A549 (cell line): ENCODE measurements around the gene RECK. TPM values are rescaled to one million over a fixed set of nuclear protein-coding genes. Genes with fewer than 3 reads are reported as not detected.

Source experiments
- ATAC-seq, 2 experiments: fragments of 200-7000 bp in 1 of 2; fragments of >200 bp in 1 of 2; cut with Nextera tagmentation in 1 of 2; cut with Tn5 transposase in 1 of 2; 3 replicates each; pipeline versions ENCODE4 v1.8.0 to v1.9.1; 2018 to 2020; ENCODE audit warnings: mild to moderate bottlenecking in 1 of 2, moderate library complexity in 1 of 2
- CTCF ChIA-PET: fragments of 300-600 bp; sonication (Branson Sonifier 250); formaldehyde crosslinking; extraction: SDS; loops from one replicate; lab custom pipeline; 2021; ENCODE audit warnings: antibody characterized with exemption, inconsistent platforms; lab: Yijun Ruan, JAX
- POLR2A ChIA-PET: fragments of 350-600 bp; formaldehyde crosslinking; extraction: SDS; loops from one replicate; lab custom pipeline; 2021; ENCODE audit warnings: antibody characterized with exemption, inconsistent platforms; lab: Yijun Ruan, JAX
- DNase-seq, 2 experiments: peaks; one replicate each; pipeline versions ENCODE4 v3.0.0 to v3.0.0-alpha.2; 2011 to 2016; ENCODE audit warnings: low read depth in 1 of 2, low spot score in 1 of 2
- FAIRE-seq: peaks from 2 replicates; lab custom pipeline; 2011; peaks lifted over from hg19 to GRCh38; lab: Jason Lieb, UNC
- H3K27ac ChIP-seq, 2 experiments: fragments of >200 bp; sonication (Bioruptor Twin); formaldehyde crosslinking; 3 replicates each; pipeline ENCODE4 v1.5.1; 2016 to 2017
- H3K4me1 ChIP-seq: fragments of >200 bp; sonication (Bioruptor Twin); formaldehyde crosslinking; 3 replicates; pipeline ENCODE4 v1.6.1; 2016
- H3K4me2 ChIP-seq: fragments of >200 bp; sonication (Bioruptor Twin); formaldehyde crosslinking; 3 replicates; pipeline ENCODE4 v1.6.1; 2016
- H3K4me3 ChIP-seq: fragments of >200 bp; sonication (Bioruptor Twin); formaldehyde crosslinking; 3 replicates; pipeline ENCODE4 v1.5.1; 2016
- H3K9me3 ChIP-seq: fragments of >200 bp; sonication (Bioruptor Twin); formaldehyde crosslinking; 3 replicates; pipeline ENCODE4 v1.6.1; 2016
- EHMT2 ChIP-seq: fragments of 200-600 bp; sonication (generic); IDR thresholded peaks from 2 replicates; pipeline ENCODE4 v1.6.1; 2016; ENCODE audit warnings: antibody characterized with exemption, low read depth, mild to moderate bottlenecking, moderate library complexity
- FOSL2 ChIP-seq, 2 experiments: fragments of 450-650 bp in 1 of 2; fragments of >200 bp in 1 of 2; sonication (Bioruptor Twin) in 1 of 2; formaldehyde crosslinking; IDR thresholded peaks; 2 replicates each; pipeline versions ENCODE4 v1.5.0 to v1.6.1; 2016 to 2020; ENCODE audit warnings: mild to moderate bottlenecking in 1 of 2, moderate library complexity in 1 of 2
- HES2 ChIP-seq: fragments of >200 bp; sonication (Bioruptor Twin); formaldehyde crosslinking; IDR thresholded peaks from 2 replicates; pipeline ENCODE4 v1.6.1; 2016
- HMGXB4 ChIP-seq: fragments of 250-450 bp; sonication (Bioruptor Pico); IDR thresholded peaks from 2 replicates; pipeline ENCODE4 v1.5.0; 2021; ENCODE audit warnings: mild to moderate bottlenecking, moderate library complexity, borderline replicate concordance
- HOXA7 ChIP-seq: fragments of 250-450 bp; sonication (Bioruptor Pico); IDR thresholded peaks from 2 replicates; pipeline ENCODE4 v1.5.0; 2020; ENCODE audit warnings: mild to moderate bottlenecking, moderate library complexity
- HOXB13 ChIP-seq: fragments of 250-450 bp; sonication (Bioruptor Pico); IDR thresholded peaks from 2 replicates; pipeline ENCODE4 v1.5.0; 2020; ENCODE audit warnings: low read depth, mild to moderate bottlenecking, moderate library complexity
- MAFK ChIP-seq: fragments of 450-650 bp; IDR thresholded peaks from 2 replicates; pipeline ENCODE4 v1.6.1; 2014; ENCODE audit not compliant: partially characterized antibody
- NPAS2 ChIP-seq: fragments of 250-450 bp; sonication (Bioruptor Pico); IDR thresholded peaks from 2 replicates; pipeline ENCODE4 v1.8.0; 2022; ENCODE audit warnings: mild to moderate bottlenecking, moderate library complexity, borderline replicate concordance
- REST ChIP-seq: fragments of 200-600 bp; sonication (generic); IDR thresholded peaks from 2 replicates; pipeline ENCODE4 v1.6.1; 2016; ENCODE audit warnings: antibody characterized with exemption, mild to moderate bottlenecking, moderate library complexity
- TP53 ChIP-seq: fragments of 250-450 bp; sonication (Bioruptor Pico); IDR thresholded peaks from 2 replicates; pipeline ENCODE4 v1.5.0; 2021; ENCODE audit warnings: mild to moderate bottlenecking, moderate library complexity
- whole genome bisulfite sequencing: methylation state at CpG from one replicate; pipeline ENCODE4 v1.1.6; 2017; ENCODE audit errors: missing lambda C conversion rate; 5-methylcytosine and 5-hydroxymethylcytosine counted together
- polyA plus RNA-seq, 4 experiments: library from polyadenylated mRNA; depleted of rRNA in 3 of 4; stranded (reverse); fragments of >200 nt; fragmentation: RNase III in 1 of 4; extraction: RNeasy Plus Mini Kit Qiagen cat#74134 plus additional on column Dnase treatment in 1 of 4; gene quantifications; 2 replicates in 3 of 4; 3 replicates in 1 of 4; pipeline ENCODE4 v1.2.3, GENCODE V29; 2011 to 2017
- TF ChIP-seq, protein P1 (sequence below): IDR thresholded peaks from 2 replicates; pipeline ENCODE4 v1.6.1; 2012
- TF ChIP-seq, protein P2 (sequence below): IDR thresholded peaks from 2 replicates; pipeline ENCODE4 v1.6.1; 2012
- TF ChIP-seq, protein P3 (sequence below): fragments of >200 bp; sonication (Bioruptor Twin); formaldehyde crosslinking; IDR thresholded peaks from 3 replicates; pipeline ENCODE4 v1.6.1; 2016

Gene RECK
- polyA plus RNA-seq, 2 of the 4 experiments (the other 2 are of a cell fraction): 5.0 to 8.7 TPM

DNA sequence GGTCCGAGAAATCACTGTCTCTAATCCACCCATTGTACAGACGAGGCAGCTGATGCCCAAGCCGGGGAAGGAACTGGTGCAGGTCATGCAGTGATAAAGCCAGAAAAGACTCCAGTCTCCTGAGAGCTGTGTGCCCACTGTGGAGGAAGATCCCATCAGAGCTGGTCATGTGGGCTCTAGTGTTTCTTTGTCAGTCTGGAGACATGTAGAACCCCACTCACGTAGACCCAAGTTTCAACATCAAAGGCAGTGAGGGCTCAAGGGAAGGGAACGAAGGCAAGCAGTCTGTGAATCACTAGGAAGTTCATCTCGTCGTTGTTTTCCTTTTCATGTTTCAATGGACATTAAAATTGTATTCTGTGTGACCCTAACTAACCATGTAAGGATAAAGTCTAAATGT, 85.3 kb downstream of the RECK start (continued):
- no peak for TF ChIP-seq REST

- Histone ChIP-seq H3K4me2 (no peak overlapping the region), H3K27ac (no peak overlapping the region), H3K9me3 (no peaks in the 10 kb centered on the region), H3K4me3 (no peak overlapping the region), H3K4me1 (no peaks in the 10 kb centered on the region)
- ChIA-PET CTCF (interaction anchor here (1.4 to 2.9 kb wide), 6 partner anchors 9 to 43 kb away, joined by 3 to 14 read pairs (median 6); no protein-coding TSS in a partner anchor), POLR2A (no interaction called here)
- WGBS: 89% methylated on average over 2 of the region's 2 CpGs
- TF ChIP-seq, protein P1, sequence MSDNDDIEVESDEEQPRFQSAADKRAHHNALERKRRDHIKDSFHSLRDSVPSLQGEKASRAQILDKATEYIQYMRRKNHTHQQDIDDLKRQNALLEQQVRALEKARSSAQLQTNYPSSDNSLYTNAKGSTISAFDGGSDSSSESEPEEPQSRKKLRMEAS: no peak
- no peak for TF ChIP-seq NPAS2 (CRISPR knock-in tag)
- TF ChIP-seq FOSL2 (IDR thresholded peaks at IDR 0.05): no peak
- TF ChIP-seq FOSL2 (CRISPR knock-in tag; IDR thresholded peaks at IDR 0.05): no peak
- DNase-seq (no peak), FAIRE-seq (no peak), ATAC-seq (no peak)
Observed at GRCh38 chr9:36123515-36123914, 86.8 kb downstream of the RECK start.

DNA sequence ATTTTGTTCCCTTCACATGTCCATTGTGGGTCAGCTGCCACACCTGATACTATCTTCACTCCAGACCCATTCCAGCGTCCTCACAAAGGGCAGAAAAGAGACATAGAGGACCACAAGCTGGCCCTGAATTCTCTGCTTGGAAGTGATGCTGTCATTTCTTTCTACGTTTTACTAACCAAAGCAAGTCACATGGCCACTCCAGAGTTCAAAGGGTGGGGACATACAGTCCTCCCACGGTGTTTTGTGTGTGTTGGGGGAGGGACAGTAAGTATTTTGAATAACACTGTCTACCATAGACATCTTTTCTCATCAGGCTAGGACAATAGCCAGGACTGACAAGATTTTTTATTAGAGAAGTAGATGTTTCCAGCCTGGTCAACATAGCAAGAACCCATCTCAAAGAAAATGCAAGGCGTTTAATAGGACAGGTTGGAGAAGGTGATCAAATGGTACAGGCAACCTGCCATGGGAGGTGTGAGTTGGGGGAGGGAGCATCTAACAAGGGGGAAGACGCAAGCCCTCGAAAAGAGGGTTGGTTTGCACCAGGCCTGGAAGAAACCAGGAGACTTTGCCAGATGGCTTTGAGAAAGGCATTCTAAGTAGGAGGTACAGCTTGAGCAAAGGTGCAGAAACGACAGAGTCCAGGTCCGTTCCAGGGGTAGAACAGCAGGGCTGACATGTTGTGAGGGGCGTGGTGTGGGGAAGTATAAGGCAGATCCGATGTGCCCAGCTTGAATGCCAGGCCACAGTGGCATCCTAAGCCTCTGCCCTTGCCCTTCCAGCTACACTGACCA, 88.5 kb downstream of the RECK start:
- WGBS: 64% methylated on average over 10 of the region's 10 CpGs
- FAIRE-seq (no peak), DNase-seq (no peak), ATAC-seq (no peak)
- TF ChIP-seq, protein P1: no peak
- TF ChIP-seq, protein P2, sequence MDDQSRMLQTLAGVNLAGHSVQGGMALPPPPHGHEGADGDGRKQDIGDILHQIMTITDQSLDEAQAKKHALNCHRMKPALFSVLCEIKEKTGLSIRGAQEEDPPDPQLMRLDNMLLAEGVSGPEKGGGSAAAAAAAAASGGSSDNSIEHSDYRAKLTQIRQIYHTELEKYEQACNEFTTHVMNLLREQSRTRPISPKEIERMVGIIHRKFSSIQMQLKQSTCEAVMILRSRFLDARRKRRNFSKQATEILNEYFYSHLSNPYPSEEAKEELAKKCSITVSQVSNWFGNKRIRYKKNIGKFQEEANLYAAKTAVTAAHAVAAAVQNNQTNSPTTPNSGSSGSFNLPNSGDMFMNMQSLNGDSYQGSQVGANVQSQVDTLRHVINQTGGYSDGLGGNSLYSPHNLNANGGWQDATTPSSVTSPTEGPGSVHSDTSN: no peak
- TF ChIP-seq HMGXB4 (CRISPR knock-in tag): no peak
- Histone ChIP-seq H3K9me3 (no peaks in the 10 kb centered on the region), H3K27ac (no peak overlapping the region), H3K4me1 (no peaks in the 10 kb centered on the region), H3K4me3 (no peak overlapping the region), H3K4me2 (no peak overlapping the region)
- POLR2A ChIA-PET: interaction anchor here (0.6 kb wide), 1 partner anchor 828 kb away, joined by 9 read pairs; no protein-coding TSS in a partner anchor
- CTCF ChIA-PET: interaction anchor here (0.6 to 2.9 kb wide), 13 partner anchors 8 to 171 kb away, joined by 3 to 14 read pairs (median 5); partner anchors contain the start of gene CLTA

- H3K4me1 ChIP-seq: no peaks in the 10 kb centered on the region
- WGBS: 63% methylated on average over 6 of the region's 7 CpGs
- H3K27ac ChIP-seq: no peak overlapping the region
- no peak overlapping the region for H3K4me2 ChIP-seq
- ATAC-seq (peak; percentile 23 to 32; a peak in 2 of 6 replicates), DNase-seq (no peak), FAIRE-seq (no peak)
- POLR2A ChIA-PET: interaction anchor here (0.6 kb wide), 1 partner anchor 829 kb away, joined by 9 read pairs; no protein-coding TSS in a partner anchor
- CTCF ChIA-PET: interaction anchor here (0.6 to 2.9 kb wide), 9 partner anchors 8 to 172 kb away, joined by 3 to 14 read pairs (median 5); partner anchors contain the start of gene CLTA
- no peaks in the 10 kb centered on the region for H3K9me3 ChIP-seq
- no peak overlapping the region for H3K4me3 ChIP-seq
- TF ChIP-seq HOXA7 (CRISPR knock-in tag): no peak
- TF ChIP-seq, protein P3, sequence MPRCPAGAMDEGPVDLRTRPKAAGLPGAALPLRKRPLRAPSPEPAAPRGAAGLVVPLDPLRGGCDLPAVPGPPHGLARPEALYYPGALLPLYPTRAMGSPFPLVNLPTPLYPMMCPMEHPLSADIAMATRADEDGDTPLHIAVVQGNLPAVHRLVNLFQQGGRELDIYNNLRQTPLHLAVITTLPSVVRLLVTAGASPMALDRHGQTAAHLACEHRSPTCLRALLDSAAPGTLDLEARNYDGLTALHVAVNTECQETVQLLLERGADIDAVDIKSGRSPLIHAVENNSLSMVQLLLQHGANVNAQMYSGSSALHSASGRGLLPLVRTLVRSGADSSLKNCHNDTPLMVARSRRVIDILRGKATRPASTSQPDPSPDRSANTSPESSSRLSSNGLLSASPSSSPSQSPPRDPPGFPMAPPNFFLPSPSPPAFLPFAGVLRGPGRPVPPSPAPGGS: no peak
- no peak for TF ChIP-seq EHMT2
- no peak for TF ChIP-seq HES2
- no peak for TF ChIP-seq TP53 (CRISPR knock-in tag)
- no peak for TF ChIP-seq MAFK
- no peak for TF ChIP-seq HOXB13
Observed at GRCh38 chr9:36126016-36126730, 89.5 kb downstream of the RECK start.
